GM18499 (cell line): ENCODE measurements around the gene CYP2A6.
"Not testable (repeated sequence)": the region's sequence is repeated elsewhere in the genome, so short reads cannot be mapped to it uniquely, and the experiment has no call there.

Experiments used
- ATAC-seq: cut with Tn5 transposase; IDR thresholded peaks from one replicate; pipeline ENCODE4 v1.9.1; 2021; ENCODE audit warnings: moderate number of reproducible peaks; ENCODE audit not compliant: insufficient read depth, unreplicated experiment

The CYP2A6 gene

DNA sequence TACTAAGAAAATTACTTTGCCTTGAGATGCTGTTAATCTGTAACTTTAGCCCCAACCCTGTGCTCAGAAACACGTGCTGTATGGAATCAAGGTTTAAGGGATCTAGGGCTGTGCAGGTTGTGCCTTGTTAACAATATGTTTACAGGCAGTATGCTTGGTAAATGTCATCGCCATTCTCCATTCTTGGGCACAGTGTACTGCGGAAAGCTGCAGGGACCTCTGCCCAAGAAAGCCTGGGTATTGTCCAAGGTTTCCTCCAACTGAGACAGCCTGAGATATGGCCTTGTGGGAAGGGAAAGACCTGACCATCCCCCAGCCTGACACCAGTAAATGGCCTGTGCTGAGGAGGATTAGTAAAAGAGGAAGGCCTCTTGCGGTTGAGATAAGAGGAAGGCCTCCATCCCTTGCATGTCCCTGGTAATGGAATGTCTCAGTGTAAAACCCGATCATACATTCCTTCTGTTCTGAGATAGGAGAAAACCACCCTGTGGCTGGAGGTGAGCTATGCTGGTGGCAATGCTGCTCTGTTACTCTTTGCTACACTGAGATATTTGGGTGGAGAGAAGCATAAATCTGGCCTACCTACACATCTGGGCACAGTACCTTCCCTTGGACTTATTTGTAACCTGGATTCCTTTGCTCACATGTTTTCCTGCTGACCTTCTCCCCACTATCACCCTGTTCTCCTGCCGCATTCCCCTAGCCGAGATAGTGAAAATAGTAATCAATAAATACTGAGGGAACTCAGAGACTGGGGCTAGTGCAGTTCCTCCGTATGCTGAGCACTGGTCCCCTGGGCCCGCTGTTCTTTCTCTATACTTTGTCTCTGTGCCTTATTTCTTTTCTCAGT lies 27.3 kb downstream of the CYP2A6 start:
- not testable (repeated sequence) for ATAC-seq

DNA sequence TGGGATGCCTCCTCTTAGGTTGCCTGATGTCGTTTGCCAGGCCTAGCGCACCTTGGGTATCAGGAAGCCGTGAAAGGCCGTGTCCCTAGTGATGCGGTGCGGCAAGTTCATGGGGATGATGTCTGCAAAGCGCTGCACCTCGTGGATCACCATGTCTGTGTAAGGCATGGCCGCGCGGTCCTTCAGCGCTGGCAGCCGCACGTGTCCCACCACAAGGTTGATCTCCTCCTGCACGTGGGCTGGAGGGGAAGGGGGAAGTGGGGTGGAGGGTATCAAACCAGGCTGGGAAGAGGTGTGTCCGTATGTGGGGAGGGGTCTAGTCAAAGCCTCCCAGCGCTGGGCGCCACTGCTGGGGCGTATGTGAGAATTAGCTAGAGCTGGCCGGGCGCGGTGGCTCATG lies 28.1 kb downstream of the CYP2A6 start:
- no peak for ATAC-seq

DNA sequence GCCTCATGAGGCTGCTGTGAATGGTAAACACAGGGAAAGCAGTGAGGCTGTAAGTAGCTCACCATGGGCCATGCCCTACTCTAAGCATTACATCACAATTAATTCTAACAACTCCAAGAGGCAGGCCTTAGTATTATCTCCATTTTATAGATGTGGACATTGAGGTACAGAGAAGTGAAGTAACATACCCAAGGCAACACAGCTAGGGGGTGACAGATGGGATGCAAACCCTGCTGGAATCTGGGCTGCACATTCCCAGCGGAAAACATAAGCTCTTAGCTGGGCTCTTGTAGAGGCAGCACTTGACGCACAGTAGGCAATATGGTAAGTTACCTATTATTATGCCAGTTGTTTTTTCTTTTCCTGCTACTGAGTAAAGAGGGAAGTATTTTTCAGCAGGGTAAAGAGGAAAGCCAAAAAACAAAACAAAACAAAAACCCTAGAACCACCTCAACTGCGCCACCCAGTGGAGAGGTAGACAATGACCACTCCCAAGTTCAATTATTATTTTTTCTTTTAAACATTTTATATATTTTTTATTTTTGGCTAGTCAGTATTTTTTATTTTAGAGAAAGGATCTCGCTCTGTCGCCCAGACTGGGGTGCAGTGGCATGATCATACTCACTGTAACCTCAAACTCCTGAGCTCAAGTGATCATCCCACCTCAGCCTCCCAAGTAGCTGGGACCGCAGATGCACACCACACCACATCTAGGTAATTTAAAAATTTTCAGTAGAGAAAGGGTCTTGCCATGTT lies 30.6 kb downstream of the CYP2A6 start:
- ATAC-seq = not testable (repeated sequence)

DNA sequence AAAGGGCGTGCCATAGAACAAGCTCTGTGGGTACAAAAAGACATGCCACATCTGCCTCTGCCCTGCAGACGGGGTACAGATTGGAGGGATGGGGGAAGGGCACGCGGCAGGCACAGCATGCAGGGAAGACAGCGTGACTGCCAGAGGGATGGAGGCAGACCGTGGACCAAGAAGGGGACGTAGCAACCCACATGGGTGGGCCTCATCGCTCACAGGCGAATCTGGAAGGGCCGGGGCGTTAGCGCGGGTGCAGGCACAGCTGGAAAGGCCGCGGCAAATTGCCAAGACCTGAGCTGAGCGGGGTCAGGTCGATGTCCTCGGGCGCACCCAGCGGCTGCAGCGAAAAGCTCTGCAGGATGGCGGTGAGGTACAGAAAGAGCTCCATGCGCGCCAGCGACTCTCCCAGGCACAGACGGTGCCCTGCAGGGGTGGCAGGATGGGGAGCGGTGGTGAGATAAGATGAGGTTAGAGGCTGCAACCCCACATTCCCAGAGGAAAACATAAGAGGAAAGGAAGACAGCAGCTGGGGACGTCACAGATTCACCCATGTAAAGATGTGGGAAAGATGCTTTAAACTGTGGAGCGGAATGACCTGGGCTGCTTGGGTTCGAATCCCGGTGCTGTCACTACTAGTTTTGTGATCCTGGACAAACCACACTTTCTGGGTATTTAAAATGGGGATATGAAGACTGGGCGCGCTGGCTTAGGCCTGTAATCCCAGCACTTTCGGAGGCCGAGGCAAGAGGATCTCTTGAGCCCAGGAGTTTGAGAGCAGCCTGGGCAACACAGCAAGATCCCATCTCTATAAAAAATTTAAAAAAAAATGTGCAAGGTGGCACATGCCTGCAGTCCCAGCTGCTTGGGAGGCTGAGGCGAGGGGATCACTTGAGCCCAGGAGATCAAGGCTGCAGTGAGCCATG lies 31.5 kb downstream of the CYP2A6 start:
- not testable (repeated sequence) for ATAC-seq

DNA sequence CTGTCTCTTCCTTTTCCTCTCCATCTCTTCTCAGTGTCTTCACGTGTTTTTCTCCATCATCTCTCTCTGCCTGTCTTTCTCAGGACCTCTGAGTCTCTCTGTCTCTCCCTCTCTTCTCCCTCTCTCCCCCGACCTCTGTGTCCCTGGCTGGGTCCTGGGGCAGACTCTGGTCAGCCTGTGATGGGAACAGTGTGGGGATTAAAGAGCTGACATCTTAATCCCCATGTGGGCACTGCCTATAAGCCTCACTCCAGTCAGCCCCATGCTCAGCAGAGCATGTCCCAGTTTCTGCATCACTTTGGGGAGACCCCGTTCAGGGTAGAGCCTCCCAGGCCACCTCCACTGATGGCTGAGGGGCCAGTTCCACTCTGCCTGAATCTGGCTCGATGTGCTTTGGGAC lies 35.0 kb downstream of the CYP2A6 start:
- no peak for ATAC-seq

DNA sequence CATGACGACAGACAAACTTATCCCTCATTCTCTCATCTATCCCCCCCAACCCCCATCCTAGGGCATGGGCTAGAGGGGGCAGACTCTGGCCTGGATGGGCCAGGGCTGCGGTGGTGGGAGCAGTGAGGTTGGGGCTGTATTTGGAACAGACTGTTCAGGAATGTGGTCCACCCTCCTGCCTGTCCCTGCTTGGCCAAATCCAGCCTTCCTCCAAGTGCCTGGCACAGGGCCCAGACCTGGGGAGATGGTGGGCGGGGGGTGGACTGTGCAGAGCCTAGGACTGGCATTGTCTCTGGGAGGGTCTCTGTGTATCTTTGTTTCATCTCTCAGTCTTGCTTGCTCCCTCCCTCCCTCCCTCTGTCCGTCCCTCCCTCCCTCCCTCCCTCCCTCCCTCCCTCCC lies 37.1 kb downstream of the CYP2A6 start:
- ATAC-seq = no peak

DNA sequence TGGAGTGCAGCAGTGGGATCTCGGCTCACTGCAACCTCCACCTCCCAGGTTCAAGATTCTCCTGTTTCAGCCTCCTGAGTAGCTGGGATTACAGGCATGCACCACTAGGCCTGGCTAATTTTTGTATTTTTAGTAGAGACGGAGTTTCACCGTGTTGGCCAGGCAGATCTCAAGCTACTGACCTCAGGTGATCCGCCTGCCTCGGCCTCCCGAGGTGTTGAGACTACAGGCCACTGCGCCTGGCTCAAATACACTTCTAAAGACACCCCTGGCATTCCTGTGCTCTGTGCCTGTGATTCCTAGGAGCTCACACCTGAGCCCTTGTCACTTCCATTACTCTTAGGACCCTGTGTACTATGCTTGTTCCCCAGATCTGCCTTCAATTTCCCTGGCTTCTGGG lies 37.7 kb downstream of the CYP2A6 start:
- not testable (repeated sequence) for ATAC-seq

DNA sequence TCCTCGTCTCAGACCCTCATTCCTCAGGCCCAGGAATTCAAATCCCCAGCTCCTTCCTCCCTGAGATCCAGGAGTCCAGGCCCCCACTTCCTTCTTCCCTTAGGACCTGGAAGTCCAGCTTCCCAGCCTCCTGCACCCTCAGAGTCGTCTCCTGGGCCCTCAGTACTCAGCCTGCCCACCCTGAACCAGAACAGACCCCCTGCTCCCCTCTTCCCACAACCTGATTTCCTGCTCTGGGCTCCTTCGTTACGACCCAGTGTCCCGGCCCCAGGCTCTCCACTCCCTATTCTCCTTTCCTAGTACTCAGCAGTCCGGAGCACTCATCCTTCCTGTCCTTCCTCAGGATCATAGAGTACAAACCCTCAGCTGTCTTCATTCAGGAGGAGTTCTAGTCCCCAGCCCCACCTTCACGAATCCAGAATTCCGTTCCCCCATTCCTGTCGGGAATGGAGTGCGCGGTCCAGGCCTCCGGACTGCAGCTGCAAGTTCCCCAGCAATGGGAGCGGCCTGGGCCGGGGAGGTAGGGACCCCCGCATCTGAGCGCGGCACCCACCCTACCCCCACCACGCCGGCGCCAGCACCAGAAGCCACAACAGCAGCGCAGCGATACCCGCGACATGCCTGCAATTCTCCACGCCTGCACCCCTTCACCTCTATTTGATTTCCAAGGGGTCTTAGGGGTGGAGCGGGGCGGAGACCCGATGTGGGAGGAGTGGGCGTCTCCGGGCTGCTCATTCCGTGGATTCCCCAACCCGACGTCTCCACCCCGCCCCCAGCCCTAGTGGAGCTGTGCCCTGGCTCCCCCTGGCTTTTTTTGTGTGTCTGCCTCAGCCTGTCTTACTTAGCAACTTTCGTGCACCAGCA lies 38.5 kb downstream of the CYP2A6 start:
- ATAC-seq = no peak

DNA sequence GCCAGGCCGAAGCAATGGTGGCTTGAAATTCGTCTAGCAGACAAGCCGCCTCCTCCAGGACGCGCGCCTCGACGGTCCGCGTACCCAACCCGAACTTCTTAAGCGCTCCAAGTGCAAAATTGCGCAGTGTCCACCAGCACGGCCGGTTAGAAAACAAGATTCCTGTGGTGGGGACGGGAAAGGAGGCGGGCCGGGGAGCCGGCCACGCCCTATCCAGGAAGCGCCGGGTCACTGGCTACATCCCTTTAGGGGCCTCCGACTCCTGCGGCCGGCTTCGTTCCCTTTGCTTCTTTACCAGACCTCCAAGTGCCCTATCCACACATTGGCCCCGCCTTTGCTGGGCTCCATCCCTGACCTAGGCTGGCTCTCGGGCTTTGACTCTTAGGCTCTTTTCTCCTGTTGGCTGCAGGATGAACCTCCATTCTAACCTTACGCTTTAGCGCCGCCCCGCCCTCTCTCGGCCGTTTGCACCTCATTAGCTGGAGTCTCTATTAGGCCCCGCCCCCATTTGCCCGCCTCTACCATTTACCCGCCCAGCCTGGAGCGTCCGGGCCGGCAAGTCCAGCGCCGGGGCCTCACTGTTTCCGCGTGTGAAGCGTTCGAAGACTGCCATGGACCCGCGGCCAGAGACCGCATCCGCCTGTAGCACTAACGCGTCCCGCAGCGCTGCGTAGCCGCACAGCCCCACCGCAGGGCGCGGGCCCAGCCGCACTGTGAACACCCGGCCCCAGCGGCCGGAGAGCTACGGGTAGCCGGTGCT lies 39.4 kb downstream of the CYP2A6 start:
- not testable (repeated sequence) for ATAC-seq

DNA sequence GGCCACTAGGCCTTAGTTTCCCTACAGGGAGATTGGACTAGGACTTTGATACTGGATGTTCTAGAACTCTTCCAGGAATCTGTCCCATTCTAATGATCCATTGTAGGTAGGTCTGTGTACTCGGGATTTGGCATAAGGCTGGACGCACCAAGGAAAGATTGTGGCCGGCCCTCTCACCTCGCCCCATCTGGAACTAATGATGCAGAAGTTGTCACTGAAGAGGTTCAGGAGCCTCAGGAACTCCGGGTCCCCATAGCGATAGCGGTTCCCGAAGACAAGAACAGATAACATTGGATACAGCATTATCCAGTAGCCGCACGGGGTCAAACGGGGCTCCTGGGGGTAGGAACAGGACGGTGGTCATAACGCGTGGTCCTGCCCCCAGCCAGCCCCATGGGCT lies 40.1 kb downstream of the CYP2A6 start:
- ATAC-seq = no peak

DNA sequence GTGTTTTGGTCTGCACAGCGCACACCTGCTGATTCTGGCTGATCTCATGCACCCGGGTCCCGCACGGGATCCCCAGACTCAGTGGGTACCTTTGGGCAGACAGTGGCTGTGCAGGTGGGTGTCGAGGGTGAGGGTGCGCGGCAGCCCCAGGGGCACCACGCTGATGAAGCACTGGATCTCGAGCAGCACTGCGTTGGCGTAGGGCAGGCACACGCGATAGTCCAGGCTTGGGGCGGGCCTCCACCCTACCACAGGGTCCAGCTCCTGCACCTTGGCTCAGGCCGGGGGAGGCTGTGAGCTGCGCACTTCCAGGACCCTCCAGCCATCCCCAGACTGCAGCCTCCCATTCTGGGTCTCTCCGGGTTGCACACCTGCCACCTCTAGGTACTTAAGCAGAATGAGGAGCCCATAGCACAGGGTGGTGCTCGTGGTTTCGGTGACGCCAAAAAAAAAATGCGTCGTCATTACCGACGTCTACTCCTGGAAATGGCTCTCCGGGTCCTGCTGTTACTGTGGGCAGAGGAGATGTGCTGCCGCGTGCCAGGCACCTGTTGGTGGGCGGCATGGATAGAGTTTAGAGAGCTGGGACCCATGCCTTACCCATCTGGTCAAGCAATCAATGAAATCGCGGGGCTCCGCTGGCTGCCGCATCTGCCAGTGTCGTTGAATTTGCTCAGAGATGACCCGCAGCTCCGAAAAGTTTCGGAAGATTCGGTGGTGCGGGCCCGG lies 40.7 kb downstream of the CYP2A6 start:
- ATAC-seq = no peak

DNA sequence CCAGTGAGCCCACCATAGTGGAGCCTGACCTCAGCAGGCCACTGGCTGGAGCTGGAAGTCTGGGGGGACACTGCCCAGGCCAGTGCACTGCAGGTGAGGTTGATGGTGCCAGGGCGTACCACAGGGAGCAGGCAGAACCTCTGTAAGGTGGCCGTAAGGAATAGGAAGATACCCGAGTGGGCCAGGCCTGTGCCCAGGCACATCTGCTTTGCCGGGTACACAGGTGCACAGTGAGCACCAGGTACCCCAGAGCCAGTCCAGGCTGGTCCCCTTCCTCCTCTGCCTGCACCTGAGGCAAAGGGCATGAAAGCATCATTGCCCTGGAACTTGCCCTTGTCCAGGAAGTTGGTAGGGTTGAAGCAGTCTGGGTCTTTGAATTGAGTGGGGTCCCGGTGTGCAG lies 41.8 kb downstream of the CYP2A6 start:
- ATAC-seq = no peak

DNA sequence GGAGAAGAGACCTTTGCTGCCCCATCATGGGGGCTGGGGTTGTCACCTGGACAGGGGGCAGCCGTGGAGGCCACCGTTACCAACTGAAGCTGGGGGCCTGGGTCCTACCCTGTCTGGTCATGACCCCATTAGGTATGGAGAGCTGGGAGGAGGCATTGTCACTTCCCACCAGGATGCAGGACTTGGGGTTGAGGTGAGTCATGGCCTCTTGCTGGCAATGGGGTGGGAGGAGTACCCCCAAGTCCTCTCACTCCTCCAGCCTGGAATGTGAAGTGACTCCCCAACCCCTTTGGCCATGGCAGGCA lies 42.3 kb downstream of the CYP2A6 start:
- ATAC-seq = no peak

DNA sequence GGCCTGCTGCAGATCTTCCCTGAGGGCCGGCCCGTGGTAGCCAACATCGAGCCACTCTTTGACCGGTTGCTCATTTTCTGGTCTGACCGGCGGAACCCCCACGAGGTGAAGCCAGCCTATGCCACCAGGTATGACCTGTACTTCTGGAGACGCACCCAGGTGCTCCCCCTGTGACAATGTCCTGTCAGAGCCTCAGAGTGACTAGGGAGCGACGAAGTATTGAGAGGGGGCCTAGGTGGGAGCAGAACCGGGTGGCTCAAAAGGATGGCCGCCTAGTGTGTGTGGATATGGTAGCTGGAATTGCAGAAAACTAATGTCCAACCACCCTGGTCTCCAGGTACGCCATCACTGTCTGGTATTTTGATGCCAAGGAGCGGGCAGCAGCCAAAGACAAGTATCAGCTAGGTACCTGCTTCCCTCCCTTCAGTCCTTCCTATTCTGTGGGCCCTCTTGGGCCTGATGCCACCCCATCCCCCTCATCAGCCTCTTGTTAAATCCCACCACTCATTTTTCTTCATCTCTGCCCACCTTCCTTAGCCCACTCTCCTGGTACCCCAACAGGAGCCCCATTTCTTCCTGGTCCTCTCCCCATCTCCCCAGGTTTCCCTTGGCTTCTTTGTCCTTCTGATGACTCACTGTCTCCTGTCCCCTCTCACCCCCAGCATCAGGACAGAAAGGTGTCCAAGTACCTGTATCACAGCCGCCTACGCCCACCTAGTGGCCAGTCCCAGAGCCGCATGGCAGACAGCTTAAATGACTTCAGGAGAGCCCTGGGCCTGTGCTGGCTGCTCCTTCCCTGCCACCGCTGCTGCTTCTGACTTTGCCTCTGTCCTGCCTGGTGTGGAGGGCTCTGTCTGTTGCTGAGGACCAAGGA lies 42.9 kb downstream of the CYP2A6 start:
- no peak for ATAC-seq

DNA sequence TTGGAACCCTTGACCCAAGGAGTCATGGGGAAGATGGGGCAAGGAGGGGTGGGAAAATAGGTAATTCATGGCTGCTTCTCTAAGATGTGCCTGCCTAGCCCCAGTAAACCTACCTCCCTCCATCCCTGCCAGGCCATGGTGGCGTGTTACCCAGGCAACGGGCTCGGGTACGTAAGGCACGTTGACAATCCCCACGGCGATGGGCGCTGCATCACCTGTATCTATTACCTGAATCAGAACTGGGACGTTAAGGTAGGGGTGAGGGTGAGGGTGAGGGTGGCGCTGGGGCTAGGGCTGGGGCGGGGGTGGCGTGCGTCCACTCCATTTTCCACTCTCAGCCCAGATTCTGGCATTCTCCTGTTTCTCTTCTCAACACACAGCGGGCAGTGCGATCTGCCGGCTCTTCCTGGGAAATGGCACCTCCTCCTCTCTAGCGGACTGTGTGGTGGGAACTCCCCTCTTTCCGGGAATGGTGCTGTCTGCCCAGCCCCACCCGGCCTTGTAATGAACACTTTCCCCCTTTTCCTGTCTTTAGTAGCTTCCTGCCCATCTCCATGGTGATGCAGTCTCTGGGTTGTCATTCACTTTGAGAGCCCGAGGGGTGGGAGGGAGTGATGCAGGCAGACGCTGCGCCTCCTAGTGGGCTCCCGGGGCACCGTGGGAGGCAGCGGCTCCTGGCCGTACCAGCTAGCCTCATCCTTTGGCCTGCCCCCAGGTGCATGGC lies 43.7 kb downstream of the CYP2A6 start:
- no peak for ATAC-seq

DNA sequence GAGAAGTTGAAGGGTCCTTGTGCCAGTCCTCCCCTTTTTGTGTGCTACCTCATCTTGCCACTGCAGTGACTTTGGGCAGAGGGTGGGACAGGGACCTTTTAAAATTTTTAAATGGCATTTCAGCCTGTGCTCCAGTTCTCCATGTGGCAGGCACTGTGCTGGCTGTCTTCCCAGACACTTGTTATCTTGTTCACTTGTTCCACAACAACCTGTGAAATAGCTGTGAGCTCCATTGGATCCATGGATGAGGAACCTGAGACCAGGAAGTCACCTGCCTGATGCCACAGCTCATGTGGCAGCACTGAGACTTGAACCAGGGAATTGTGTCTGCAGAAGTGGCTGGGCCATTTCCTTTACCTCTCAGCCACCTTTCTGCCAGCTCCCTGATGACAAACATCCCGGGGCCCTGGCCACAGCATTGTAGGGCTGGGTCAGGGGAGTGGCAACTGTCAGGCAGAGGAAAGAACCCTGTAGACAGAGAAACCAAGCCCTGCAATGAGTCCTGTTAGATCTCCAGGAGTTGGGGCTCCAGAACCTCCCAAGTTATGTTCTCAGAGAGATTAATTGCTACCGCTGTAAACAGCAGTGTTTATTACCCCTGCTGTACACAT lies 44.9 kb downstream of the CYP2A6 start:
- ATAC-seq = no peak
